ENCODE data around the gene RELA. TPM values are rescaled to one million over a fixed set of nuclear protein-coding genes. Genes with fewer than 3 reads are reported as not detected.

RELA gene
- total and polyA plus RNA-seq, 2 donors (not counting 3 experiments of a cell fraction or from before 2014, with no cell fraction given): 78.7 to 105 TPM

DNA sequence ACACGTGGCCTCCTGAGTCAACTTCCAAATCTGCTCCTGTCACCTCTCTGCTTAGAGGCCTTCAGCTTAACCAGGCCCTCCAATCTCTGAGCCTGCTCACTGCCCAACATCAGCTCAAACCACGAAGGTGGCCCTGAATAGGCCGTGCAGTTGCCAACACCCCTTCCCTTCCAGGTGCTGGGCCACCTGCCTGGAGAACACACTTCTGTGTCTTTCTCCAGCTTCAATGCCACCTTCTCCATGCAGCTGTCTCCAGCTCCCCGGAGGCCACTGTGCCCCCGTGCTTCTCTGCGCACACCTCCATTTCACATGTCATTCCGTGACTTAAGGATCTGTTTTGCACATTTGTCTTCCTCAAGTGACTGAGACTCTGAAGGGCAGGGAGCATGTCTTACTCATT, 5.3 kb downstream of the RELA start:
- CTCF ChIA-PET: interaction anchor here (1.2 kb wide), 1 partner anchor 20 kb away, joined by 4 read pairs; the partner anchor contains the start of gene SIPA1
- intact Hi-C loops (cut with micrococcal nuclease) (no loop called here), dilution Hi-C loops (cut with MboI; ENCODE audit: extremely low pct_ligation_motif_present, low sequenced_read_pairs) (no loop called here)
- FAIRE-seq (no peak), DNase-seq (ENCODE audit: low read depth, low spot score) (no peak)
- no peak overlapping the region for H3K4me2 ChIP-seq (ENCODE audit: insufficient read depth, low read length)
- no peak overlapping the region for H3K4me3 ChIP-seq (replicated peaks in 1 of 3; ENCODE audit: insufficient read depth in 1 of 3, low read depth in 1 of 3, low read length in 3 of 3)
- no peak overlapping the region for H3K9ac ChIP-seq (replicated peaks; ENCODE audit: extremely low read depth, insufficient read depth, low read length)
- H3K9me1 ChIP-seq (replicated peaks; ENCODE audit: control insufficient read depth, extremely low read depth, insufficient read depth, low read length): no peaks in the 10 kb centered on the region
- H3K9me3 ChIP-seq (replicated peaks; ENCODE audit: control insufficient read depth, insufficient read depth, low read length): no peaks in the 10 kb centered on the region
- POLR2A ChIA-PET: interaction anchor here (0.7 kb wide), 1 partner anchor 51 kb away, joined by 3 read pairs; no protein-coding TSS in a partner anchor
- no peak overlapping the region for H3K27ac ChIP-seq (ENCODE audit: insufficient read depth, low read depth, low read length)
- no peak overlapping the region for H2AFZ ChIP-seq (ENCODE audit: low read depth, low read length)
- H3K79me2 ChIP-seq (ENCODE audit: control insufficient read depth, insufficient read depth, low read length): peaks cover 39% of the 10 kb centered on the region
- H3K36me3 ChIP-seq (ENCODE audit: control insufficient read depth in 2 of 2, extremely low read depth in 1 of 2, insufficient read depth in 2 of 2, low read length in 2 of 2): peaks cover 21 to 64% of the 10 kb centered on the region in 2 experiments
- no TSS peak for BruUV-seq (replicated peaks)
- TF ChIP-seq MYC (IDR thresholded peaks at IDR 0.05; ENCODE audit: low read depth, low read length) (no peak), JUN (IDR thresholded peaks at IDR 0.05; ENCODE audit: borderline replicate concordance, insufficient read depth, insufficient read length, low read depth) (no peak), GATA2 (IDR thresholded peaks at IDR 0.05; ENCODE audit: insufficient read depth, insufficient read length, low read depth, low read length) (no peak), POLR2AphosphoS5 (IDR thresholded peaks at IDR 0.05; ENCODE audit: insufficient read depth, low read depth, low read length) (no peak), POLR2A (IDR thresholded peaks at IDR 0.05; ENCODE audit: low read depth, low read length) (no peak), EZH2 (IDR thresholded peaks at IDR 0.05; ENCODE audit: borderline replicate concordance, low read depth, low read length, severe bottlenecking) (no peak), FOS (IDR thresholded peaks at IDR 0.05; ENCODE audit: borderline replicate concordance, insufficient read depth, low read length) (no peak)
- TF ChIP-seq, protein P1, sequence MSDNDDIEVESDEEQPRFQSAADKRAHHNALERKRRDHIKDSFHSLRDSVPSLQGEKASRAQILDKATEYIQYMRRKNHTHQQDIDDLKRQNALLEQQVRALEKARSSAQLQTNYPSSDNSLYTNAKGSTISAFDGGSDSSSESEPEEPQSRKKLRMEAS (IDR thresholded peaks at IDR 0.05; ENCODE audit: insufficient read depth, insufficient read length): no peak
- TF ChIP-seq, protein P2, sequence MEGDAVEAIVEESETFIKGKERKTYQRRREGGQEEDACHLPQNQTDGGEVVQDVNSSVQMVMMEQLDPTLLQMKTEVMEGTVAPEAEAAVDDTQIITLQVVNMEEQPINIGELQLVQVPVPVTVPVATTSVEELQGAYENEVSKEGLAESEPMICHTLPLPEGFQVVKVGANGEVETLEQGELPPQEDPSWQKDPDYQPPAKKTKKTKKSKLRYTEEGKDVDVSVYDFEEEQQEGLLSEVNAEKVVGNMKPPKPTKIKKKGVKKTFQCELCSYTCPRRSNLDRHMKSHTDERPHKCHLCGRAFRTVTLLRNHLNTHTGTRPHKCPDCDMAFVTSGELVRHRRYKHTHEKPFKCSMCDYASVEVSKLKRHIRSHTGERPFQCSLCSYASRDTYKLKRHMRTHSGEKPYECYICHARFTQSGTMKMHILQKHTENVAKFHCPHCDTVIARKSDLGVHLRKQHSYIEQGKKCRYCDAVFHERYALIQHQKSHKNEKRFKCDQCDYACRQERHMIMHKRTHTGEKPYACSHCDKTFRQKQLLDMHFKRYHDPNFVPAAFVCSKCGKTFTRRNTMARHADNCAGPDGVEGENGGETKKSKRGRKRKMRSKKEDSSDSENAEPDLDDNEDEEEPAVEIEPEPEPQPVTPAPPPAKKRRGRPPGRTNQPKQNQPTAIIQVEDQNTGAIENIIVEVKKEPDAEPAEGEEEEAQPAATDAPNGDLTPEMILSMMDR (IDR thresholded peaks at IDR 0.05; ENCODE audit: extremely low read depth in 1 of 2, insufficient read depth in 1 of 2, low read depth in 1 of 2, low read length in 2 of 2): no peak
- H3K4me1 ChIP-seq (ENCODE audit: control insufficient read depth, extremely low read depth, insufficient read depth, low read length): peaks cover 23% of the 10 kb centered on the region
- H4K20me1 ChIP-seq (replicated peaks; ENCODE audit: control insufficient read depth, extremely low read depth, insufficient read depth, low read length): no peaks in the 10 kb centered on the region
- H3K27me3 ChIP-seq (ENCODE audit: control insufficient read depth in 2 of 2, insufficient read depth in 2 of 2, low read length in 2 of 2): no peaks in the 10 kb centered on the region

Measured in endothelial cell of umbilical vein (primary cell).